H1 (cell line): Measurements from ENCODE around the gene NIFK. TPM values are rescaled to one million over a fixed set of nuclear protein-coding genes. Genes with fewer than 3 reads are reported as not detected.

Experiments
- CTCF ChIA-PET: fragments of 300-600 bp; sonication (Branson Sonifier 250); formaldehyde crosslinking; loops from one replicate; lab custom pipeline; 2021; ENCODE audit not compliant: partially characterized antibody; lab: Charles Lee
- POLR2A ChIA-PET: fragments of 300-600 bp; sonication (Branson Sonifier 250); formaldehyde crosslinking; loops from one replicate; lab custom pipeline; 2021; ENCODE audit warnings: inconsistent platforms; ENCODE audit not compliant: partially characterized antibody; lab: Charles Lee
- DNase-seq, 2 experiments: peaks; one replicate each; pipeline versions ENCODE4 v3.0.0 to v3.0.0-alpha.2; 2010 to 2022; ENCODE audit warnings: low spot score in 2 of 2, low read depth in 1 of 2, mixed read lengths in 1 of 2
- FAIRE-seq: peaks from 2 replicates; lab custom pipeline; 2011; peaks lifted over from hg19 to GRCh38; lab: Jason Lieb, UNC
- H2AFZ ChIP-seq: 2 replicates; pipeline ENCODE4 v1.8.1; 2012; ENCODE audit warnings: low read length, inconsistent platforms
- H2AK5ac ChIP-seq: 2 replicates; pipeline ENCODE4 v1.6.1; 2013; ENCODE audit warnings: low read depth, low read length
- H2BK120ac ChIP-seq: replicated peaks from 2 replicates; pipeline ENCODE3; 2013; ENCODE audit warnings: low read depth, low read length, inconsistent platforms
- H2BK12ac ChIP-seq: 2 replicates; pipeline ENCODE4 v1.6.1; 2013; ENCODE audit warnings: low read depth, low read length
- H2BK15ac ChIP-seq: 2 replicates; pipeline ENCODE4 v1.6.1; 2013; ENCODE audit warnings: low read length
- H2BK20ac ChIP-seq: 2 replicates; pipeline ENCODE4 v1.6.1; 2013; ENCODE audit warnings: low read length
- H2BK5ac ChIP-seq: 2 replicates; pipeline ENCODE4 v1.6.1; 2013; ENCODE audit warnings: low read depth, low read length
- H3K14ac ChIP-seq: 2 replicates; pipeline ENCODE4 v1.6.1; 2013; ENCODE audit warnings: inconsistent platforms; ENCODE audit not compliant: insufficient read length
- H3K18ac ChIP-seq: 2 replicates; pipeline ENCODE4 v1.6.1; 2013; ENCODE audit warnings: low read length; ENCODE audit errors: extremely low read depth
- H3K23ac ChIP-seq: 2 replicates; pipeline ENCODE4 v1.6.1; 2013; ENCODE audit warnings: inconsistent platforms; ENCODE audit not compliant: insufficient read length
- H3K23me2 ChIP-seq: 2 replicates; pipeline ENCODE4 v1.6.1; 2013; ENCODE audit warnings: low read depth, low read length
- H3K27ac ChIP-seq: 2 replicates; pipeline ENCODE4 v1.6.1; 2011; ENCODE audit warnings: low read depth, low read length, inconsistent platforms
- H3K27me3 ChIP-seq, 4 experiments: replicated peaks in 1 of 4; 1 replicate in 1 of 4; 2 replicates in 3 of 4; pipeline versions ENCODE4 v1.6.1 to v1.8.1; 2011 to 2013; ENCODE audit warnings: low read length in 3 of 4, mild to moderate bottlenecking in 3 of 4, inconsistent platforms in 2 of 4, mixed read lengths in 2 of 4, moderate library complexity in 1 of 4; ENCODE audit not compliant: control insufficient read depth in 3 of 4, insufficient read depth in 3 of 4; ENCODE audit errors: extremely low read depth in 1 of 4
- H3K36me3 ChIP-seq, 4 experiments: 2 replicates each; pipeline versions ENCODE4 v1.6.1 to v1.8.1; 2011 to 2013; ENCODE audit warnings: mild to moderate bottlenecking in 4 of 4, low read length in 3 of 4, moderate library complexity in 2 of 4, control low read depth in 1 of 4, inconsistent platforms in 1 of 4; ENCODE audit not compliant: insufficient read depth in 4 of 4, control insufficient read depth in 2 of 4
- H3K4ac ChIP-seq: replicated peaks from 2 replicates; pipeline ENCODE3; 2013; ENCODE audit warnings: low read length, low read depth, mixed read lengths, inconsistent platforms; ENCODE audit not compliant: insufficient read length
- H3K4me1 ChIP-seq, 4 experiments: replicated peaks in 1 of 4; 1 replicate in 1 of 4; 2 replicates in 3 of 4; pipeline versions ENCODE4 v1.6.1 to v1.8.1; 2011 to 2013; ENCODE audit warnings: low read length in 3 of 4, inconsistent platforms in 2 of 4, mixed read lengths in 1 of 4; ENCODE audit not compliant: insufficient read depth in 4 of 4, control insufficient read depth in 3 of 4
- H3K4me2 ChIP-seq, 2 experiments: 2 replicates each; pipeline versions ENCODE4 v1.6.1 to v1.8.1; 2011 to 2013; ENCODE audit warnings: low read depth in 2 of 2, low read length in 2 of 2, control low read depth in 1 of 2, inconsistent platforms in 1 of 2, mild to moderate bottlenecking in 1 of 2; ENCODE audit not compliant: insufficient read depth in 1 of 2
- H3K4me3 ChIP-seq, 4 experiments: fragments of 200-600, 300-600 bp in 1 of 4; sonication (generic), shearing (Covaris generic), sonication (Bioruptor Twin) in 1 of 4; 2 replicates each; pipeline versions ENCODE4 v1.5.1 to v1.8.1; 2011 to 2016; ENCODE audit warnings: low read length in 4 of 4, low read depth in 3 of 4, control low read depth in 2 of 4, inconsistent platforms in 2 of 4, mild to moderate bottlenecking in 2 of 4, mixed read lengths in 1 of 4, moderate library complexity in 1 of 4; ENCODE audit not compliant: insufficient read depth in 2 of 4; ENCODE audit errors: extremely low read depth in 1 of 4
- H3K56ac ChIP-seq: replicated peaks from 2 replicates; pipeline ENCODE3; 2013; ENCODE audit warnings: low read depth, mild to moderate bottlenecking, mixed read lengths, low read length, inconsistent platforms; ENCODE audit not compliant: insufficient read length
- H3K79me1 ChIP-seq: 2 replicates; pipeline ENCODE4 v1.6.1; 2013; ENCODE audit warnings: low read depth, low read length, control low read depth
- H3K79me2 ChIP-seq, 2 experiments: 2 replicates each; pipeline versions ENCODE4 v1.6.1 to v1.8.1; 2012 to 2013; ENCODE audit warnings: low read length in 2 of 2, mild to moderate bottlenecking in 2 of 2, inconsistent platforms in 1 of 2; ENCODE audit not compliant: insufficient read depth in 2 of 2, control insufficient read depth in 1 of 2
- H3K9ac ChIP-seq, 4 experiments: replicated peaks in 1 of 4; 1 replicate in 1 of 4; 2 replicates in 3 of 4; pipeline versions ENCODE4 v1.6.1 to v1.8.1; 2011 to 2013; ENCODE audit warnings: low read depth in 3 of 4, low read length in 3 of 4, control low read depth in 2 of 4, mild to moderate bottlenecking in 2 of 4, moderate library complexity in 2 of 4, inconsistent platforms in 1 of 4; ENCODE audit errors: extremely low read depth in 1 of 4
- H3K9me3 ChIP-seq, 2 experiments: 2 replicates each; pipeline versions ENCODE4 v1.6.1 to v1.8.1; 2012 to 2013; ENCODE audit warnings: mild to moderate bottlenecking in 2 of 2, moderate library complexity in 2 of 2, control low read depth in 1 of 2, inconsistent platforms in 1 of 2, low read depth in 1 of 2, low read length in 1 of 2, mixed read lengths in 1 of 2; ENCODE audit not compliant: insufficient read depth in 2 of 2
- H4K20me1 ChIP-seq, 2 experiments: replicated peaks in 1 of 2; 2 replicates each; pipeline versions ENCODE3 to v1.8.1; 2011 to 2013; ENCODE audit warnings: inconsistent platforms in 2 of 2, low read length in 2 of 2, mild to moderate bottlenecking in 1 of 2; ENCODE audit not compliant: insufficient read depth in 2 of 2, control insufficient read depth in 1 of 2
- H4K5ac ChIP-seq: 2 replicates; pipeline ENCODE4 v1.6.1; 2013; ENCODE audit warnings: low read length, low read depth, mixed read lengths, inconsistent platforms; ENCODE audit not compliant: insufficient read length
- H4K8ac ChIP-seq: 2 replicates; pipeline ENCODE4 v1.8.0; 2013; ENCODE audit warnings: mild to moderate bottlenecking, moderate library complexity, low read length, inconsistent platforms; ENCODE audit not compliant: insufficient read depth; ENCODE audit errors: extremely low read depth
- H4K91ac ChIP-seq: replicated peaks from 2 replicates; pipeline ENCODE3; 2013; ENCODE audit warnings: low read length, mixed read lengths, inconsistent platforms; ENCODE audit not compliant: insufficient read length
- KDM4A ChIP-seq: IDR thresholded peaks from one replicate; pipeline ENCODE4 v1.7.1; 2012; ENCODE audit warnings: low read depth, mild to moderate bottlenecking, moderate library complexity, low read length, inconsistent platforms; ENCODE audit not compliant: severe bottlenecking
- WGBS, 2 experiments: shearing (Covaris generic) in 1 of 2; methylation state at CpG; one replicate each; pipeline versions ENCODE4 v1.1.6 to v1.1.7; 2013 to 2015; ENCODE audit warnings: low lambda C conversion rate in 2 of 2, mixed read lengths in 2 of 2, inconsistent platforms in 1 of 2, low coverage in 1 of 2, missing lambda C conversion rate in 1 of 2; ENCODE audit not compliant: insufficient replicate concordance in 2 of 2, insufficient coverage in 1 of 2, insufficient read length in 1 of 2; ENCODE audit errors: extremely low coverage in 1 of 2, missing lambda C conversion rate in 1 of 2; 5-methylcytosine and 5-hydroxymethylcytosine counted together
- polyA plus RNA-seq, 7 experiments: library from polyadenylated mRNA; depleted of rRNA in 3 of 7; stranded (reverse) in 5 of 7; unstranded in 2 of 7; fragments of >200 nt in 5 of 7; fragments of 200-250 nt in 2 of 7; gene quantifications; 1 replicate in 5 of 7; 2 replicates in 1 of 7; 4 replicates in 1 of 7; pipeline versions ENCODE4 v1.2.1 to v1.2.3, GENCODE V29; 2011 to 2013; ENCODE audit warnings: missing spikeins in 2 of 7, mixed read lengths in 2 of 7
- total RNA-seq: library from RNA; stranded (reverse); fragmentation: NEBNext Ultra II Directional; extraction: Animal tissue kit (Norgen Biotek cat#: 25700); gene quantifications from 2 replicates; pipeline ENCODE4 v1.2.1, GENCODE V29; 2021

The NIFK gene
- total and polyA plus RNA-seq, 2 of the 8 experiments (the other 6 are each of a cell fraction or from before 2014, with no cell fraction given), result 24.4 to 117 TPM

DNA sequence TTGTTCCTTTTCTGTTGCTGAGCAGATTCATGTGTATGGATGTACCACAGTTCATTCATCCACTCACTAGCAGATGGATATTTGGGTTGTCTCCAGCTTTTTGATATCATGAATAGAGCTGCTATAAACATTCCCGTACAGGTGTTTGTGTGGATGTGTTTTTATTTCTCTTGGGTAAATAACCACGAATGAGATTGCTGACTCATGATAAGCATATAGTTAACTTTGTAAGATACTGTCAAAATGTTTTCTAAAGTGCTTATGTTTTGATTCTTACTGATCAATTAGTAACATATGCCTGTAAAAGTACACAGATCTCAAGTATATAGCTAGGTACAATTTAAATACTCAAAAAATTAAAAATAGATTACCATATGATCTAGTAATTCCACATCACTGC is 46.5 kb upstream of the NIFK start:
- Histone ChIP-seq H2BK15ac (no peak overlapping the region), H3K27me3 (no peaks in the 10 kb centered on the region), H3K56ac (no peak overlapping the region), H2BK5ac (no peak overlapping the region), H2AK5ac (no peak overlapping the region), H3K14ac (no peak overlapping the region), H3K23me2 (no peaks in the 10 kb centered on the region), H3K4me1 (peaks cover 0 to 6% (median 1%) of the 10 kb centered on the region in 4 experiments; a peak in 3 of 7 replicates), H3K9me3 (no peaks in the 10 kb centered on the region), H4K91ac (no peak overlapping the region), H3K23ac (no peak overlapping the region), H2BK120ac (no peak overlapping the region), H3K4ac (no peak overlapping the region), H2BK12ac (no peak overlapping the region), H4K20me1 (no peaks in the 10 kb centered on the region), H3K79me1 (no peaks in the 10 kb centered on the region), H3K4me2 (no peak overlapping the region), H2AFZ (no peak overlapping the region), H3K4me3 (no peak overlapping the region), H3K9ac (no peak overlapping the region), H2BK20ac (no peak overlapping the region), H3K36me3 (no peaks in the 10 kb centered on the region), H4K5ac (no peak overlapping the region), H3K79me2 (no peaks in the 10 kb centered on the region), H3K27ac (no peak overlapping the region), H4K8ac (no peak overlapping the region), H3K18ac (no peak overlapping the region)
- DNase-seq (no peak), FAIRE-seq (no peak)
- ChIA-PET POLR2A (interaction anchor here (1.4 to 1.5 kb wide), 2 partner anchors 10 to 21 kb away, joined by 7 read pairs; no protein-coding TSS in a partner anchor), CTCF (no interaction called here)
- no peak for TF ChIP-seq KDM4A
- 78% methylated on average over 2 of the region's 2 CpGs; no CpG with 5 or more reads in 1 of the 2 experiments for WGBS, 2 experiments
